HG02571 (cell line): ENCODE data around the gene PRKN.

Source experiments
- ATAC-seq: cut with Tn5 transposase; IDR thresholded peaks from one replicate; pipeline ENCODE4 v1.9.1; 2021; ENCODE audit warnings: mild to moderate bottlenecking, moderate library complexity; ENCODE audit not compliant: unreplicated experiment

The PRKN gene

GRCh38 chr6:162711376-162711775 is 16.2 kb downstream of the PRKN start:
- ATAC-seq, result no peak

DNA sequence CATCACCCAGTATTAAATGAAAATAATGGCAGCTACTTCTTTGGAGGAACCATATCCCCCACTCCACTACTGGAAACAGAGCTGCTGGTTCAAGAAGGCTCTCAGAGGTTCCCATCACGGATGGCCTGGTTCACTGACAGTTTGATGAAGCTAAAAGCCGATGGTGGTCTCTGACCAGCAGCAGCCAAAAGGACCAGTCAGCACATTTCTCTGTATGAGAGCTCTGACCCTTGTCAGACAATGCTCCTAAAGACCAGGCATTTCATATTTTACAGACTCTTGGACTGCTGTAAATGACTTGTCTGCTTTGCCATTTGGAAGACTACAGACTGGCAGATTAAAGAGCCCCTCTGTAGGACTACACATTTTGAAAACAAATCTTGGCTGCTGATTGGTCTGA is 16.6 kb downstream of the PRKN start:
- ATAC-seq, result no peak

DNA sequence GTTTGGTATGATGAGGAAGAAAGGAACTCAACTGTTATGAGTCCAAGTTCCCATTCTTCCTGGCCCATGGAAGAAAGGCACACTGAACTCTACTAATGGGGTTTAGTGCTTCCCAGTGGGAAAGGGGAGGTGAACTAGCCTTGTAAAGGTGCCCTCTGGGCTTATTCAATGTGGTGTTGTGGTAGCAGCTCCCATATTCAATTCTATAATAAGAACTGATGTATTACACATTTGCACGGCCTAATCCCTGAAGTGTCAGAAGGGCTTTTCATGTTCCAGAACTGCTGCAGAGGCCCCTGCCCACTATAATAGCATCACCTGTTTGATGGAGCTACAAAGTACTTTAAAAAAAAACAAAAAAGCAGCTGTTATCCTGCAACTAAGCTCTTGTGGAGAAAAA is 17.1 kb downstream of the PRKN start:
- ATAC-seq, result no peak

- no peak for ATAC-seq
These were observed 18.1 kb downstream of the PRKN start for GRCh38 chr6:162709431-162709830.

DNA sequence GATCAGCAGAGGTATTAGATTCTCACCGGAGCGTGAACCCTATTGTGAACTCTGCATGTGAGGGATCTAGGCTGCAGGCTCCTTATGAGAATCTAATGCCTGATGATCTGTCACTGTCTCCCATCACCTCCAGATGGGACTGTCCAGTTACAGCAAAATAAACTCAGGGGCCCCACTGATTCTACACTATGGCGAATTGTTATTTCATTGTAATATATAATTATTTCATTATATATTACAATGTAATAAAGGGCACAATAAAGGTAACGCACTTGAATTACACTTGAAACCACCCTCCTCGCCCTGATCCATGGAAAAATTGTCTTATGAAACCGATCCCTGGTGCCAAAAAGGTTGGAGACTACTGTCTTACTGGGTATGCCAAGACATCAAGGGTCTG is 18.6 kb downstream of the PRKN start:
- no peak for ATAC-seq

GRCh38 chr6:162706232-162706631 is 21.3 kb downstream of the PRKN start:
- no peak for ATAC-seq

- no peak for ATAC-seq
These were observed 21.8 kb downstream of the PRKN start for GRCh38 chr6:162705736-162706135.

DNA sequence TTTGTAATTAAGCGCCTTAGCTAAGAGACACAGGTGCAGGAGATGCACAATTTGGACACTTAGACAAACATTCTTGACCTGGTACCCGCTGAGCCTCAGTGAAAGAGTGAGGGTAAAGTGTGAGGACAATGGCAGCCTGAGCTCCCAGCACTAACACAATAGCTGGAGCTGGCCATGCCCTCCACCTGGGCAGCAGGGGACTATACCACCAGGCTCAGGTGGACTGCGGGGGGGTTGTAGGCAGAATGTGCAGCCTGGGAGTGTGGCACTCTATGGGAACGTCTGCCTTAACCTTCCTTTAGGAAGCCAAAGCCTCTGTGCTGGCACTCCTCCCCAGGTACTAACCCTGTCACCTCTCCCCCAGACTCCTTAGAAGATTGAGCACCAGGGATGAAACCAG is 23.6 kb downstream of the PRKN start:
- no peak for ATAC-seq

- ATAC-seq, result no peak
These were observed 25.1 kb downstream of the PRKN start for GRCh38 chr6:162702446-162702845.

- no peak for ATAC-seq
These were observed 26.0 kb downstream of the PRKN start for GRCh38 chr6:162701551-162701950.

GRCh38 chr6:162700966-162701365 is 26.6 kb downstream of the PRKN start:
- no peak for ATAC-seq

- ATAC-seq, result no peak
These were observed 27.6 kb downstream of the PRKN start for GRCh38 chr6:162699961-162700360.

GRCh38 chr6:162698440-162698839 is 29.1 kb downstream of the PRKN start:
- no peak for ATAC-seq

GRCh38 chr6:162697872-162698403 is 29.6 kb downstream of the PRKN start:
- ATAC-seq, result no peak

DNA sequence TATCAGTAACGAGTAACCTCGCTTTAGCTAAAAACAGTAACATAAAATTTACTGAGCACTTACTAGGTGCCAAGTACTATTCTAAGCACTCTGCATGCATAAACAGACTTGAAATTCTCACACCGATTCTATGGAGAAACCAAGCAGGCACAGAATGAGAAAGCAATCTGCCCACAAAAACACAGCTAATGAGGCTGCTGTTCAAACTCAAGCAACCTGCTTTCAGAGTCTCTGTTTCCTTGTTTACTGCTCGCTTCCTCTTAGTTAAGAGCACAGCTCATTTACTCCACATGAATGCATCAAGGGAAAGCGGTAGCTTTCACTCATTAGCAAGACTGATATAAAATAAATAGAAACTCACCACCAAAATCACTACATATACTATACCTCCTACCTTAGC is 37.4 kb downstream of the PRKN start:
- no peak for ATAC-seq

DNA sequence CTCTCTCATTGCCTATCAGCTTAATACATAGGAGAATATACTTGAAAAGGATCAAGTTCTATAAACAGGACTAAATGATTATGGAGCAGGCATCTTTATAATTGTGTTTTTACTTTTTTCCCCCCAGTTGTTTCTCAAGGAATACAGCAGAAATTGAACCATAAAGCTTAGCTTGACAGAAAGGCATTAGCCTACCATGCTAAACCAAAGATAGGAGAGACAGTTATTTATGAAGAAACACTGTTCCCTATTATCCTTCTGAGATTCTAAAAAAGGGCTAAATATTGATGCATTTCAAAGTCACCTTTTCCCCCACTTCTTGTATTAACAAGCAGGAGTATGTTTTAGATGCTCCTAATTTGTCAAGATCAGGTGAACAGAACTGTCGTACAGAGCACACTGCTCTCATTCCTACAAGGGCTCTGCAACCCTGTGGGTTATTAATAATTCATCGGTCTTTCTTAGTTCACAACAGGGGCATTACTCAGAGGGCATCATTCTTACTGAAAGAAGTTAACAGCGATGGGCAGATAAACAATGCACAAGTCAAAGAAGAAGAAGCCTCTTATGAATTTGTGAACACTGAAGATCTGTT is 38.7 kb downstream of the PRKN start:
- no peak for ATAC-seq

DNA sequence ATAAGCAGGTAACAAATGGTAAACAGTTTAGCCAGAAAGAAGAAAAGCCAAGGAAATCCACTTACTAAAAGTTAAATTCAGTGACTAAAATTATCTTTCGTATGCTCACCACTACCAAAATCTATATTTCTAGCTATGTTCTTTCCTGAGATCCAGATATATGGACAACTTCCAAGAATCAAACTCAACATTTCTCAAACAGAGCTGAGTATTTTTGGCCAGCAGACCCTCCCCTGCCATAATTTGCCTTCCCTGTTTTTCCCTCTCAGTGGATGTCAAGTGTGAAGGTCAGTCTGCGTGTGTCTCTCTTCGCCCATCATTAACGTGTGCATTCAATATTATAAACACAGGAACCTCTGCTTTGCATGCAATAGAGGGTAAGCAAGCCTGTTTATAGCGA is 42.0 kb downstream of the PRKN start:
- no peak for ATAC-seq

- ATAC-seq, result no peak
These were observed 42.6 kb downstream of the PRKN start for GRCh38 chr6:162684961-162685360.

DNA sequence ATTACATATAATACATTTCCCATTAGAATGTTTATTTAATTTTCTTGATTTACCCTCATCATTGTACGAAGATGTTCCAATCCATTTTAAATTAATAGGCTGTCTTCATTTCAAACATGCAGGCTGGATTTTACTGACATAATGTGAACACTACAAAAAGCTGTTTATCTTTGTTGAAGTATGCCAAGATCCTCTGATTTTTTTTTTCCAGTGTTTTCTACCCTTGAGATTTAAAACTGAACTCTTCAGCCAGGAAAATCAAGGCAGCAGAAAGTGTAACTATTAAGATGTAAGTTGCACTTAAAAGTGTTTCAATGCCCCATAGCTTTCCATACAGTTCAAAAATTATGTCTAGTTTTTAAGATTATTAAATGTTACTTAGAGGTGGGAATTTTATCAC is 43.5 kb downstream of the PRKN start:
- no peak for ATAC-seq

- no peak for ATAC-seq
These were observed 44.4 kb downstream of the PRKN start for GRCh38 chr6:162683135-162683534.

GRCh38 chr6:162681447-162681846 is 46.1 kb downstream of the PRKN start:
- no peak for ATAC-seq

DNA sequence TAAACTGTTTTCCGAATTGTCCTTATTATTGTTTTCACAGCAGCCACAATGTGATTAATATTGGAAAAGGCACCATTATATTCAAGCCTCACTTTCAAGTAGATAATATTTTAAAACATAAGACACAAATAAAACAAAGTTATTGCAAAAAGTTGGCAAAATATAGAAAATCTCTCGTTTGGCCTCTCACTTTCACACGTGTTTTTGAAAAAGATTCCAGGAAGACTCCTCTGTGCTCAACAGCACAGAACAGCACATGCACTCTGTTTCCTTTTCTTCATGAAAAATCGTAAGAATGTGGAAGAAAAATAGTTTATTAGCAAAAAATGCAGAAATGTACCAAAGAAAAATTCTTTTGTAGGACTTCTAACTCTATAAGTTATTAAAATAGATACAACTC is 46.7 kb downstream of the PRKN start:
- no peak for ATAC-seq

DNA sequence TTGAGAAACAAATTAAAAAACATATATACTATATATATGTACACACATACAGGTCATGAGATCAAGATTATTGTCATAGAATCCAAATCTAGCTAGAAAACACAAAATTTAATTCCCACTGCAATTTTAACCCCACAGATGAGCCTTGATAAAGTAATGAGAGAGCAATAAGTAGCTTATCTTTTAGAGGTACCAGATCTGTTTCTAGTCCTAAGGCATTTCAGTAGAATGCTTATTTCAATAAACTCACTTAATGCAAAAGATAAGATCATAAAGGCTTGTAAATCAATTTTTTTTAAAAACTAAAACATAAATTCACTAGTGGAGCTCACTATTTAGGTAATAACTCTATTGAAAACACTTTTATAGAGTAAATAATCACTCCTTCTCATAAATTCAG is 47.2 kb downstream of the PRKN start:
- ATAC-seq, result no peak
